ENCODE data around the gene FAM200A.

DNA sequence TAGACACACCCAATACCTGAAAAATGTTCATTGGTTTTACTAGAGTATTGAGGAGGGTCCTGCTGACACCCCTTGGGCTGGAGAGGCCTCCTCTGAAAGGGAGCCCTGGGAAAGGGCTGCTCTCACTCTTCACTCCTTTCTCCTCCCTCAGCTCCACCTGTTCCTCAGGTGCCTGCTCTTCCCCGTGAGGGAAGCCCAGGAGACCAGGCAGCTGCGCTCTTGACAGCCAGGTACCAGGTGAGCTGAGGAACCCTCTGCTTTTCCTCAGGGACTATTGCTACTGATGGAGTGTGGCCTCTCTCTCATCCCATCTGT is 9.8 kb upstream of the FAM200A start:
- TF ChIP-seq, protein P1, sequence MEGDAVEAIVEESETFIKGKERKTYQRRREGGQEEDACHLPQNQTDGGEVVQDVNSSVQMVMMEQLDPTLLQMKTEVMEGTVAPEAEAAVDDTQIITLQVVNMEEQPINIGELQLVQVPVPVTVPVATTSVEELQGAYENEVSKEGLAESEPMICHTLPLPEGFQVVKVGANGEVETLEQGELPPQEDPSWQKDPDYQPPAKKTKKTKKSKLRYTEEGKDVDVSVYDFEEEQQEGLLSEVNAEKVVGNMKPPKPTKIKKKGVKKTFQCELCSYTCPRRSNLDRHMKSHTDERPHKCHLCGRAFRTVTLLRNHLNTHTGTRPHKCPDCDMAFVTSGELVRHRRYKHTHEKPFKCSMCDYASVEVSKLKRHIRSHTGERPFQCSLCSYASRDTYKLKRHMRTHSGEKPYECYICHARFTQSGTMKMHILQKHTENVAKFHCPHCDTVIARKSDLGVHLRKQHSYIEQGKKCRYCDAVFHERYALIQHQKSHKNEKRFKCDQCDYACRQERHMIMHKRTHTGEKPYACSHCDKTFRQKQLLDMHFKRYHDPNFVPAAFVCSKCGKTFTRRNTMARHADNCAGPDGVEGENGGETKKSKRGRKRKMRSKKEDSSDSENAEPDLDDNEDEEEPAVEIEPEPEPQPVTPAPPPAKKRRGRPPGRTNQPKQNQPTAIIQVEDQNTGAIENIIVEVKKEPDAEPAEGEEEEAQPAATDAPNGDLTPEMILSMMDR (IDR thresholded peaks at IDR 0.05 in 2 of 3, conservative IDR thresholded peaks at IDR 0.05 in 1 of 3; ENCODE audit: borderline replicate concordance in 1 of 3, insufficient read depth in 1 of 3, low read depth in 2 of 3, low read length in 2 of 3): no peak
- TF ChIP-seq, protein P2, sequence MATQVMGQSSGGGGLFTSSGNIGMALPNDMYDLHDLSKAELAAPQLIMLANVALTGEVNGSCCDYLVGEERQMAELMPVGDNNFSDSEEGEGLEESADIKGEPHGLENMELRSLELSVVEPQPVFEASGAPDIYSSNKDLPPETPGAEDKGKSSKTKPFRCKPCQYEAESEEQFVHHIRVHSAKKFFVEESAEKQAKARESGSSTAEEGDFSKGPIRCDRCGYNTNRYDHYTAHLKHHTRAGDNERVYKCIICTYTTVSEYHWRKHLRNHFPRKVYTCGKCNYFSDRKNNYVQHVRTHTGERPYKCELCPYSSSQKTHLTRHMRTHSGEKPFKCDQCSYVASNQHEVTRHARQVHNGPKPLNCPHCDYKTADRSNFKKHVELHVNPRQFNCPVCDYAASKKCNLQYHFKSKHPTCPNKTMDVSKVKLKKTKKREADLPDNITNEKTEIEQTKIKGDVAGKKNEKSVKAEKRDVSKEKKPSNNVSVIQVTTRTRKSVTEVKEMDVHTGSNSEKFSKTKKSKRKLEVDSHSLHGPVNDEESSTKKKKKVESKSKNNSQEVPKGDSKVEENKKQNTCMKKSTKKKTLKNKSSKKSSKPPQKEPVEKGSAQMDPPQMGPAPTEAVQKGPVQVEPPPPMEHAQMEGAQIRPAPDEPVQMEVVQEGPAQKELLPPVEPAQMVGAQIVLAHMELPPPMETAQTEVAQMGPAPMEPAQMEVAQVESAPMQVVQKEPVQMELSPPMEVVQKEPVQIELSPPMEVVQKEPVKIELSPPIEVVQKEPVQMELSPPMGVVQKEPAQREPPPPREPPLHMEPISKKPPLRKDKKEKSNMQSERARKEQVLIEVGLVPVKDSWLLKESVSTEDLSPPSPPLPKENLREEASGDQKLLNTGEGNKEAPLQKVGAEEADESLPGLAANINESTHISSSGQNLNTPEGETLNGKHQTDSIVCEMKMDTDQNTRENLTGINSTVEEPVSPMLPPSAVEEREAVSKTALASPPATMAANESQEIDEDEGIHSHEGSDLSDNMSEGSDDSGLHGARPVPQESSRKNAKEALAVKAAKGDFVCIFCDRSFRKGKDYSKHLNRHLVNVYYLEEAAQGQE (IDR thresholded peaks at IDR 0.05; ENCODE audit: low read depth): no peak
- TF ChIP-seq, protein P3, sequence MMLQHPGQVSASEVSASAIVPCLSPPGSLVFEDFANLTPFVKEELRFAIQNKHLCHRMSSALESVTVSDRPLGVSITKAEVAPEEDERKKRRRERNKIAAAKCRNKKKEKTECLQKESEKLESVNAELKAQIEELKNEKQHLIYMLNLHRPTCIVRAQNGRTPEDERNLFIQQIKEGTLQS (IDR thresholded peaks at IDR 0.05): no peak
- TF ChIP-seq CEBPB (IDR thresholded peaks at IDR 0.05; ENCODE audit: low read depth): no peak
- no peak for TF ChIP-seq SRF (IDR thresholded peaks at IDR 0.05; ENCODE audit: low read depth)
- no peak for TF ChIP-seq ZFX (IDR thresholded peaks at IDR 0.05)
- no peak for TF ChIP-seq POLR2A (IDR thresholded peaks at IDR 0.05; ENCODE audit: borderline replicate concordance, extremely low read depth, insufficient read depth, insufficient read length)
- TF ChIP-seq RAD21 (IDR thresholded peaks at IDR 0.05; ENCODE audit: low read depth): no peak
- no peak for TF ChIP-seq YY1 (IDR thresholded peaks at IDR 0.05; ENCODE audit: extremely low read depth, insufficient replicate concordance, low read depth, low read length)
- TF ChIP-seq ELF1 (IDR thresholded peaks at IDR 0.05; ENCODE audit: borderline replicate concordance, low read depth): no peak
- no peak for TF ChIP-seq POLR2AphosphoS5 (IDR thresholded peaks at IDR 0.05; ENCODE audit: low read depth, low read length)
- no peak for TF ChIP-seq SIN3A (IDR thresholded peaks at IDR 0.05; ENCODE audit: low read depth)
- TF ChIP-seq, protein P4, sequence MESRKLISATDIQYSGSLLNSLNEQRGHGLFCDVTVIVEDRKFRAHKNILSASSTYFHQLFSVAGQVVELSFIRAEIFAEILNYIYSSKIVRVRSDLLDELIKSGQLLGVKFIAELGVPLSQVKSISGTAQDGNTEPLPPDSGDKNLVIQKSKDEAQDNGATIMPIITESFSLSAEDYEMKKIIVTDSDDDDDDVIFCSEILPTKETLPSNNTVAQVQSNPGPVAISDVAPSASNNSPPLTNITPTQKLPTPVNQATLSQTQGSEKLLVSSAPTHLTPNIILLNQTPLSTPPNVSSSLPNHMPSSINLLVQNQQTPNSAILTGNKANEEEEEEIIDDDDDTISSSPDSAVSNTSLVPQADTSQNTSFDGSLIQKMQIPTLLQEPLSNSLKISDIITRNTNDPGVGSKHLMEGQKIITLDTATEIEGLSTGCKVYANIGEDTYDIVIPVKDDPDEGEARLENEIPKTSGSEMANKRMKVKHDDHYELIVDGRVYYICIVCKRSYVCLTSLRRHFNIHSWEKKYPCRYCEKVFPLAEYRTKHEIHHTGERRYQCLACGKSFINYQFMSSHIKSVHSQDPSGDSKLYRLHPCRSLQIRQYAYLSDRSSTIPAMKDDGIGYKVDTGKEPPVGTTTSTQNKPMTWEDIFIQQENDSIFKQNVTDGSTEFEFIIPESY (IDR thresholded peaks at IDR 0.05; ENCODE audit: extremely low read depth, insufficient replicate concordance, low read length): no peak

Measured in HCT116 (cell line).